ENCODE data around the gene SHROOM3. TPM values are rescaled to one million over a fixed set of nuclear protein-coding genes. Genes with fewer than 3 reads are reported as not detected.

SHROOM3 gene
- total and polyA plus RNA-seq, 2 donors from 2014 or later, result 5.5 to 67.3 TPM

DNA sequence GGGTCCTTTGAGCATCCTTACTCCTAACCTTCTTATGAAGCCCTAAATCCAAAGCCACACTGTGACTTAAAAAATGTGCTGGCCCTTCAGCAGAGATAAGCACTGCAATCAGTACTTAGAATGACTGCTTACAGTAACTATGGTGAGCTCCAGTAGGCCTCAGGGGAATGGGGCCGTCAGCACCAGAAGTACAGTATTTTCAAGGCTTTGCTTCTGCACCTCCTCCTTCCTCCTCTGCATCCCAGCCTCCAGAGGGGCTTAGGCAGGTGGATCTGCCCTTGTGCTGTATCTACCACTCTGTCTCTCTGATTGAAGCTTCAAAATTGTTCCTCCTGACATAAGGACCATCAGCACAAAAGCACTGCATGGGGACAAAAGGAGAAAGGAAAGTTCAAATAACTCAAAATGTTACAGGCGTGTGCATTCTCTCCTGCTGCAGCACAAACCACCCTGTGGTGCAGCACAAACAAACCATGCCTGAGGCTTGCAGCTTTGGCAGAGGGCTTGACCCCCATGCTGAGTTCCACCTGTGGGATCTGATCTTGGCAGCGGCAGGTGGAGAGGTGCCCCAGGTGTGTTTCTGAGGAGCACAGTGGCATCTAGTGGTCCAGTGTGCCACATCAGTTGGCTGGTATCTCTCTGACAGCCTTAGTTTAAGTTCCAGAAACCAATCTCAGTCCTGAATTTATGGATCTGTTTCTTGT, 298.2 kb downstream of the SHROOM3 start:
- FAIRE-seq (no peak), DNase-seq (peak in 3 of 5 donors; percentile 61 to 69 (median 64))
- no peak overlapping the region for H3K9ac ChIP-seq (ENCODE audit: low read length in 3 of 3)
- H3K36me3 ChIP-seq (ENCODE audit: control insufficient read depth in 2 of 3, insufficient read depth in 3 of 3, low read length in 3 of 3), result no peaks in the 10 kb centered on the region
- peaks cover 0 to 14% (median 4%) of the 10 kb centered on the region in 3 donors for H3K4me1 ChIP-seq (ENCODE audit: control insufficient read depth in 2 of 3, insufficient read depth in 2 of 3, low read depth in 1 of 3, low read length in 3 of 3)
- no peaks in the 10 kb centered on the region for H3K9me3 ChIP-seq (ENCODE audit: control insufficient read depth in 2 of 3, insufficient read depth in 1 of 3, low read length in 3 of 3)
- intact Hi-C loops (cut with DNase I), result loop anchor here (10.0 kb wide), 1 partner anchor 218 kb away; no protein-coding TSS in a partner anchor
- TF ChIP-seq, protein P1, sequence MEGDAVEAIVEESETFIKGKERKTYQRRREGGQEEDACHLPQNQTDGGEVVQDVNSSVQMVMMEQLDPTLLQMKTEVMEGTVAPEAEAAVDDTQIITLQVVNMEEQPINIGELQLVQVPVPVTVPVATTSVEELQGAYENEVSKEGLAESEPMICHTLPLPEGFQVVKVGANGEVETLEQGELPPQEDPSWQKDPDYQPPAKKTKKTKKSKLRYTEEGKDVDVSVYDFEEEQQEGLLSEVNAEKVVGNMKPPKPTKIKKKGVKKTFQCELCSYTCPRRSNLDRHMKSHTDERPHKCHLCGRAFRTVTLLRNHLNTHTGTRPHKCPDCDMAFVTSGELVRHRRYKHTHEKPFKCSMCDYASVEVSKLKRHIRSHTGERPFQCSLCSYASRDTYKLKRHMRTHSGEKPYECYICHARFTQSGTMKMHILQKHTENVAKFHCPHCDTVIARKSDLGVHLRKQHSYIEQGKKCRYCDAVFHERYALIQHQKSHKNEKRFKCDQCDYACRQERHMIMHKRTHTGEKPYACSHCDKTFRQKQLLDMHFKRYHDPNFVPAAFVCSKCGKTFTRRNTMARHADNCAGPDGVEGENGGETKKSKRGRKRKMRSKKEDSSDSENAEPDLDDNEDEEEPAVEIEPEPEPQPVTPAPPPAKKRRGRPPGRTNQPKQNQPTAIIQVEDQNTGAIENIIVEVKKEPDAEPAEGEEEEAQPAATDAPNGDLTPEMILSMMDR (IDR thresholded peaks at IDR 0.05; ENCODE audit: borderline replicate concordance, extremely low read depth, insufficient read depth), result peak; percentile 42
- H3K4me3 ChIP-seq (ENCODE audit: low read length in 3 of 3), result no peak overlapping the region
- no peak overlapping the region for H3K27ac ChIP-seq (ENCODE audit: low read depth in 2 of 2, low read length in 2 of 2)
- no peaks in the 10 kb centered on the region for H3K27me3 ChIP-seq (ENCODE audit: control insufficient read depth, insufficient read depth, low read length)

DNA sequence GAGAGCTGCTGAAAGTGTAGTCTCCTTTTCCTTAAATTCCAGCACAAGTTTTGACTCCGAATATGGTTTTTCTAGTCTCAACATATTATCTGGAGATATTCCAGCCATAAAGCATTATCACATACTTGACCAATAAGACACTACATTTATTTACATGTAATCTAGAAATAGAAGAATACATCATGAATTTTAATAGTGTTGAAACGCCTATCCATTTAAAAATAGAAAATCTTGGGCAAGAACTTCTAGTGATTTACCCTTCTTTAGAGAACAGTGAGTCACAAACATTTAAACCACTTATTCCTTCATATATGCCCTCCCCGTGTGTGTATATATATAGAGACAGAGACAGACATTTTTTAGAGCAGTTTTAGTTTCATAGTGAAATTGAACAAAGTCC, 301.4 kb downstream of the SHROOM3 start:
- no peak overlapping the region for H3K27ac ChIP-seq (ENCODE audit: low read depth in 2 of 2, low read length in 2 of 2)
- intact Hi-C loops (cut with DNase I), result loop anchor here (10.0 kb wide), 1 partner anchor 222 kb away; no protein-coding TSS in a partner anchor
- no peak for DNase-seq
- TF ChIP-seq, protein P1 (IDR thresholded peaks at IDR 0.05; ENCODE audit: borderline replicate concordance, extremely low read depth, insufficient read depth), result no peak
- no peak for FAIRE-seq
- H3K9me3 ChIP-seq (ENCODE audit: control insufficient read depth in 2 of 3, insufficient read depth in 1 of 3, low read length in 3 of 3), result no peaks in the 10 kb centered on the region
- H3K4me1 ChIP-seq (ENCODE audit: control insufficient read depth in 2 of 3, insufficient read depth in 2 of 3, low read depth in 1 of 3, low read length in 3 of 3), result peaks cover 0 to 14% (median 4%) of the 10 kb centered on the region in 3 donors
- no peak overlapping the region for H3K9ac ChIP-seq (ENCODE audit: low read length in 3 of 3)
- H3K36me3 ChIP-seq (ENCODE audit: control insufficient read depth in 2 of 3, insufficient read depth in 3 of 3, low read length in 3 of 3), result peaks cover 0 to 3% (median 2%) of the 10 kb centered on the region in 3 donors
- no peaks in the 10 kb centered on the region for H3K27me3 ChIP-seq (ENCODE audit: control insufficient read depth, insufficient read depth, low read length)
- H3K4me3 ChIP-seq (ENCODE audit: low read length in 3 of 3), result no peak overlapping the region

DNA sequence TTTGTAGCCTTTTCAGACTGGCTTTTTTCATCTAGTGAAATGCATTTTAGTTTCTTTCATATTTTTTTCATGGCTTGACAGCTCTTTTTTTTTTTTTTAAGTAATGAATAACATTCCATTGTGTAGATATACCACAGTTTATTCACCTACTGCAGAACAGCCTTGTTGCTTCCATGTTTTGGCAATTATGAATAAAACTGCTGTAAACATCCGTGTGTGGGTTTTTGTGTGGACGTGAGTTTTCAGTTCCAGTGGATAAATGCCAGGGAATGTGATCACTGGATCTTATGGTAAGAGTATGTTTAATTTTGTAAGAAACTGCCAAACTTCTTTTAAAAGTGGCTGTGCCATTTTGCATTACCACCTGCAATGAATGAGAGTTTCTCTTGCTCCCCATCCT, 302.2 kb downstream of the SHROOM3 start:
- no peak overlapping the region for H3K4me3 ChIP-seq (ENCODE audit: low read length in 3 of 3)
- H3K4me1 ChIP-seq (ENCODE audit: control insufficient read depth in 2 of 3, insufficient read depth in 2 of 3, low read depth in 1 of 3, low read length in 3 of 3), result peaks cover 0 to 14% (median 4%) of the 10 kb centered on the region in 3 donors
- peaks cover 2 to 4% (median 3%) of the 10 kb centered on the region in 3 donors for H3K36me3 ChIP-seq (ENCODE audit: control insufficient read depth in 2 of 3, insufficient read depth in 3 of 3, low read length in 3 of 3)
- no peak for FAIRE-seq
- H3K9ac ChIP-seq (ENCODE audit: low read length in 3 of 3), result no peak overlapping the region
- no peak overlapping the region for H3K27ac ChIP-seq (ENCODE audit: low read depth in 2 of 2, low read length in 2 of 2)
- TF ChIP-seq, protein P1 (IDR thresholded peaks at IDR 0.05; ENCODE audit: borderline replicate concordance, extremely low read depth, insufficient read depth), result no peak
- no peaks in the 10 kb centered on the region for H3K9me3 ChIP-seq (ENCODE audit: control insufficient read depth in 2 of 3, insufficient read depth in 1 of 3, low read length in 3 of 3)
- peak in 1 of 5 donors; percentile 21 for DNase-seq
- intact Hi-C loops (cut with DNase I), result loop anchor here (10.0 kb wide), 1 partner anchor 222 kb away; no protein-coding TSS in a partner anchor
- no peaks in the 10 kb centered on the region for H3K27me3 ChIP-seq (ENCODE audit: control insufficient read depth, insufficient read depth, low read length)

Data from kidney (tissue), 14 donors.